ENCODE measurements around the gene FARP2.

GRCh38 chr2:241366678-241367077, 10.6 kb downstream of the FARP2 start:
- no peak for TF ChIP-seq ZNF324 (tag by site-specific recombination; IDR thresholded peaks at IDR 0.05)
- TF ChIP-seq ZNF776 (tag by site-specific recombination; IDR thresholded peaks at IDR 0.05; ENCODE audit: borderline replicate concordance), result no peak

All from HEK293 (cell line).